Cerebellar cortex (tissue), 1 donor: Measurements from ENCODE around the gene PAPOLG.
"Not testable (repeated sequence)": the region's sequence is repeated elsewhere in the genome, so short reads cannot be mapped to it uniquely, and the experiment has no call there.

Experiments used
- DNase-seq: peaks from one replicate; pipeline ENCODE4 v3.0.0-alpha.2; 2015; ENCODE audit warnings: low spot score

The PAPOLG gene

GRCh38 chr2:60823694-60824305 lies 67.7 kb downstream of the PAPOLG start:
- DNase-seq, result no peak

- no peak for DNase-seq
These were observed 69.6 kb downstream of the PAPOLG start for GRCh38 chr2:60825666-60826065.

GRCh38 chr2:60826111-60826510 lies 70.0 kb downstream of the PAPOLG start:
- no peak for DNase-seq

- DNase-seq, result not testable (repeated sequence)
These were observed 70.8 kb downstream of the PAPOLG start for GRCh38 chr2:60826860-60827259.

GRCh38 chr2:60827369-60827768 lies 71.3 kb downstream of the PAPOLG start:
- no peak for DNase-seq

GRCh38 chr2:60830991-60831390 lies 74.9 kb downstream of the PAPOLG start:
- DNase-seq, result no peak

- no peak for DNase-seq
These were observed 75.9 kb downstream of the PAPOLG start for GRCh38 chr2:60831921-60832320.

- no peak for DNase-seq
These were observed 76.6 kb downstream of the PAPOLG start for GRCh38 chr2:60832621-60833020.

- no peak for DNase-seq
These were observed 78.2 kb downstream of the PAPOLG start for GRCh38 chr2:60834270-60834717.

- DNase-seq, result no peak
These were observed 80.4 kb downstream of the PAPOLG start for GRCh38 chr2:60836491-60836890.

GRCh38 chr2:60837123-60837522 lies 81.1 kb downstream of the PAPOLG start:
- DNase-seq, result no peak

- DNase-seq, result no peak
These were observed 82.4 kb downstream of the PAPOLG start for GRCh38 chr2:60838481-60838880.

GRCh38 chr2:60839126-60839813 lies 83.2 kb downstream of the PAPOLG start:
- no peak for DNase-seq

GRCh38 chr2:60840880-60841279 lies 84.8 kb downstream of the PAPOLG start:
- no peak for DNase-seq

- no peak for DNase-seq
These were observed 86.9 kb downstream of the PAPOLG start for GRCh38 chr2:60843006-60843405.

GRCh38 chr2:60844105-60844504 lies 88.0 kb downstream of the PAPOLG start:
- no peak for DNase-seq

- no peak for DNase-seq
These were observed 91.8 kb downstream of the PAPOLG start for GRCh38 chr2:60847854-60848253.
